ENCODE data around the gene TMEM165.

GRCh38 chr4:55431710-55432336 is 36.1 kb downstream of the TMEM165 start:
- TF ChIP-seq CTCF (conservative IDR thresholded peaks at IDR 0.05 in 1 of 2, IDR thresholded peaks at IDR 0.05 in 1 of 2; ENCODE audit: low read depth in 1 of 2, low read length in 2 of 2) (no peak), EZH2 (IDR thresholded peaks at IDR 0.05; ENCODE audit: low read length, missing control alignments) (no peak)

All from fibroblast of lung (primary cell).